Spleen (tissue), 11 donors: Measurements from ENCODE around the gene DPYSL5. TPM values are rescaled to one million over a fixed set of nuclear protein-coding genes. Genes with fewer than 3 reads are reported as not detected.
A peak's percentile ranks its signal among the peaks of the same experiment; 100 is the strongest.
"Not testable (repeated sequence)": the region's sequence is repeated elsewhere in the genome, so short reads cannot be mapped to it uniquely, and the experiment has no call there.

Experiments
- DNase-seq: peaks from one replicate; pipeline ENCODE4 v3.0.0-alpha.2; 2020
- H3K27ac ChIP-seq, 8 donors: fragments of 200-600 bp; sonication (generic) in 7 of 8; 1 replicate in 4 of 8; 2 replicates in 4 of 8; pipeline versions ENCODE4 v1.5.0 to v1.8.0; 2016 to 2021; ENCODE audit warnings: inconsistent platforms in 4 of 8, mild to moderate bottlenecking in 4 of 8, moderate library complexity in 1 of 8
- H3K27me3 ChIP-seq, 7 donors: fragments of 200-600 bp; sonication (generic) in 6 of 7; replicated peaks in 1 of 7; 1 replicate in 4 of 7; 2 replicates in 3 of 7; pipeline versions ENCODE4 v1.5.0 to v1.8.0; 2016 to 2021; ENCODE audit warnings: inconsistent platforms in 3 of 7, mild to moderate bottlenecking in 1 of 7
- H3K36me3 ChIP-seq, 6 donors: fragments of 200-600 bp; sonication (generic) in 5 of 6; 1 replicate in 4 of 6; 2 replicates in 2 of 6; pipeline versions ENCODE4 v1.5.0 to v1.8.0; 2016 to 2021; ENCODE audit warnings: inconsistent platforms in 2 of 6
- H3K4me1 ChIP-seq, 6 donors: fragments of 200-600 bp; sonication (generic) in 5 of 6; 1 replicate in 3 of 6; 2 replicates in 3 of 6; pipeline versions ENCODE4 v1.5.0 to v1.8.0; 2016 to 2021; ENCODE audit warnings: inconsistent platforms in 3 of 6
- H3K4me3 ChIP-seq, 8 donors: fragments of 200-600 bp; sonication (generic) in 7 of 8; 1 replicate in 4 of 8; 2 replicates in 4 of 8; pipeline versions ENCODE4 v1.5.0 to v1.8.0; 2016 to 2021; ENCODE audit warnings: inconsistent platforms in 4 of 8, mild to moderate bottlenecking in 4 of 8, moderate library complexity in 2 of 8
- H3K9me3 ChIP-seq, 8 donors: fragments of 200-600 bp; sonication (generic) in 7 of 8; 1 replicate in 4 of 8; 2 replicates in 4 of 8; pipeline versions ENCODE4 v1.5.0 to v1.8.0; 2016 to 2021; ENCODE audit warnings: inconsistent platforms in 4 of 8
- CTCF ChIP-seq, 11 experiments: fragments of 200-600 bp in 7 of 11; fragments of 450-650 bp in 4 of 11; sonication (generic) in 4 of 11; IDR thresholded peaks in 8 of 11; conservative IDR thresholded peaks in 3 of 11; 1 replicate in 7 of 11; 2 replicates in 4 of 11; pipeline versions ENCODE4 v1.4.0 to v1.8.0; 2016 to 2021; ENCODE audit warnings: antibody characterized with exemption in 11 of 11, inconsistent platforms in 4 of 11, mild to moderate bottlenecking in 1 of 11
- POLR2A ChIP-seq, 3 donors: fragments of 450-650 bp; IDR thresholded peaks; one replicate each; pipeline ENCODE4 v1.5.1; 2017; ENCODE audit warnings: antibody characterized with exemption in 3 of 3, mild to moderate bottlenecking in 1 of 3
- POLR2AphosphoS5 ChIP-seq, 3 donors: sonication (generic); formaldehyde crosslinking; IDR thresholded peaks; one replicate each; pipeline ENCODE4 v1.5.1; 2017; ENCODE audit warnings: antibody characterized with exemption in 3 of 3
- WGBS, 5 donors: extraction: QIAGEN DNeasy Blood & Tissue Kit in 3 of 5; methylation state at CpG; one replicate each; pipeline versions ENCODE4 v1.1.5 to v1.1.7; 2013 to 2018; 5-methylcytosine and 5-hydroxymethylcytosine counted together
- intact Hi-C: fragments of 100-400 bp; cut with DNase I; formaldehyde crosslinking; loops from one replicate; pipeline ENCODE4 v1.15.0; 2023; ENCODE audit warnings: low total_unique reads
- polyA plus RNA-seq, 3 donors: library from polyadenylated mRNA; stranded (reverse); fragments of 200-250 nt; gene quantifications; one replicate each; pipeline ENCODE4 v1.2.1, GENCODE V29; 2013
- total RNA-seq, 7 donors: library from RNA; depleted of rRNA in 3 of 7; stranded (reverse); fragments of >200 nt in 3 of 7; fragmentation: NEBNext Ultra II Directional in 4 of 7; extraction: Animal tissue kit (Norgen Biotek cat#: 25700) in 4 of 7; gene quantifications; one replicate each; pipeline versions ENCODE4 v1.1.0 to v1.2.1, GENCODE V29; 2016 to 2021
- donor health status: healthy with polysubstance abuse.
- donor health status: DM: no; HTN: no; CAD: no; lungs with moderate emphysema.
- donor health status: DM: no; HTN: no; CAD: no.
- donor health status: Bipolar disorder and iron deficiency.
- donor health status: healthy.
- donor health status: DM: no; HTN: no; CAD: no.
- donor health status: DM: yes; HTN: yes; CAD: no.

DPYSL5 gene
- total and polyA plus RNA-seq, 10 donors, result 0.02 to 0.07 (median 0.02) TPM; not detected in 7

- H3K27me3 ChIP-seq, result peaks cover 0 to 46% (median 0%) of the 10 kb centered on the region in 7 donors
- no peaks in the 10 kb centered on the region for H3K9me3 ChIP-seq
- peaks cover 0 to 20% (median 8%) of the 10 kb centered on the region in 6 donors for H3K4me1 ChIP-seq
- WGBS, 5 donors, result 75 to 79% (median 77%) methylated on average over 5 of the region's 5 CpGs
- intact Hi-C loops, result no loop called here
- H3K4me3 ChIP-seq, result no peak overlapping the region
- TF ChIP-seq POLR2A (IDR thresholded peaks at IDR 0.05), result no peak
- no peak for TF ChIP-seq POLR2AphosphoS5 (IDR thresholded peaks at IDR 0.05)
- no peak for TF ChIP-seq CTCF (IDR thresholded peaks at IDR 0.05 in 8 of 11, conservative IDR thresholded peaks at IDR 0.05 in 3 of 11)
- DNase-seq, result no peak
- no peak overlapping the region for H3K27ac ChIP-seq
- no peaks in the 10 kb centered on the region for H3K36me3 ChIP-seq
Measured at GRCh38 chr2:26921323-26921722, 73.4 kb downstream of the DPYSL5 start.

GRCh38 chr2:26922405-26923188 lies 74.7 kb downstream of the DPYSL5 start:
- H3K4me3 ChIP-seq, result no peak overlapping the region
- peaks cover 0 to 43% (median 0%) of the 10 kb centered on the region in 7 donors for H3K27me3 ChIP-seq
- peaks cover 0 to 20% (median 8%) of the 10 kb centered on the region in 6 donors for H3K4me1 ChIP-seq
- intact Hi-C loops, result no loop called here
- DNase-seq, result peak; percentile 78
- TF ChIP-seq CTCF (IDR thresholded peaks at IDR 0.05 in 8 of 11, conservative IDR thresholded peaks at IDR 0.05 in 3 of 11) (peak in 8 of 11 experiments; percentile 30 to 67 (median 54)), POLR2A (IDR thresholded peaks at IDR 0.05) (no peak), POLR2AphosphoS5 (IDR thresholded peaks at IDR 0.05) (no peak)
- H3K9me3 ChIP-seq, result no peaks in the 10 kb centered on the region
- 8 to 19% (median 13%) methylated on average over 8 of the region's 8 CpGs for WGBS, 5 donors
- H3K36me3 ChIP-seq, result no peaks in the 10 kb centered on the region
- H3K27ac ChIP-seq, result no peak overlapping the region

GRCh38 chr2:26923189-26923466 lies 75.2 kb downstream of the DPYSL5 start:
- H3K9me3 ChIP-seq, H3K27ac ChIP-seq, H3K36me3 ChIP-seq, H3K4me3 ChIP-seq, intact Hi-C loops: not testable (repeated sequence)
- H3K27me3 ChIP-seq, result peaks cover 0 to 38% (median 0%) of the 10 kb centered on the region in 7 donors
- H3K4me1 ChIP-seq, result peaks cover 0 to 20% (median 8%) of the 10 kb centered on the region in 6 donors
- peak; percentile 9 for DNase-seq
- 77 to 89% (median 84%) methylated on average over 1 of the region's 1 CpG for WGBS, 5 donors

GRCh38 chr2:26924731-26925099 lies 76.8 kb downstream of the DPYSL5 start:
- TF ChIP-seq POLR2A (IDR thresholded peaks at IDR 0.05) (no peak), CTCF (IDR thresholded peaks at IDR 0.05 in 8 of 11, conservative IDR thresholded peaks at IDR 0.05 in 3 of 11) (no peak), POLR2AphosphoS5 (IDR thresholded peaks at IDR 0.05) (no peak)
- peak; percentile 56 for DNase-seq
- Histone ChIP-seq H3K27me3 (peaks cover 0 to 41% (median 0%) of the 10 kb centered on the region in 7 donors), H3K27ac (no peak overlapping the region), H3K4me3 (no peak overlapping the region), H3K36me3 (no peaks in the 10 kb centered on the region), H3K9me3 (no peaks in the 10 kb centered on the region), H3K4me1 (peaks cover 0 to 20% (median 8%) of the 10 kb centered on the region in 6 donors)
- 82 to 85% (median 83%) methylated on average over 14 of the region's 14 CpGs for WGBS, 5 donors
- intact Hi-C loops, result no loop called here
